NCI-H2227 (cell line): ENCODE data around the gene GSTA1.
"Not testable (repeated sequence)": the region's sequence is repeated elsewhere in the genome, so short reads cannot be mapped to it uniquely, and the experiment has no call there.

ENCODE experiments used
- DNase-seq: peaks from one replicate; lab custom pipeline; 2025; ENCODE audit not compliant: unreplicated experiment; lab: John Stamatoyannopoulos, UW

GSTA1 gene

DNA sequence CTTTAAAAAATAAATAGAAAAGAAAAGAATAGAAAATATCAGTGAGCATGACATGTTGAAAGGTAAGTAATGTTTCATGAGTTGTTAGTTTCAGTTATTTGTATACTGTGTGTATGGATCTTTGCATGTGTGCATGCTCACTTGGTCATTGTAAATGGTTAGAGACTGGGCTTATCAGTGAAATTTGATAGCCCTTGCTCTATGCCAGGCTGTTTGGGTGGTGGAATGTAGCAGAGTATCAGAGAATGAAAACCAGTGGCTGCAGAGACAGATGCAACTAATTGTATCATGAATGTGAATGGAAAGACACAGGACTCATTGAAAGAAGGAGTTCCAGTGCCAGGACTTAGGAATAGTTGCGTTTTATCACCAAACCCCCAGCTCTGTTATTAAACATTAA lies 44.5 kb downstream of the GSTA1 start:
- DNase-seq, result no peak

DNA sequence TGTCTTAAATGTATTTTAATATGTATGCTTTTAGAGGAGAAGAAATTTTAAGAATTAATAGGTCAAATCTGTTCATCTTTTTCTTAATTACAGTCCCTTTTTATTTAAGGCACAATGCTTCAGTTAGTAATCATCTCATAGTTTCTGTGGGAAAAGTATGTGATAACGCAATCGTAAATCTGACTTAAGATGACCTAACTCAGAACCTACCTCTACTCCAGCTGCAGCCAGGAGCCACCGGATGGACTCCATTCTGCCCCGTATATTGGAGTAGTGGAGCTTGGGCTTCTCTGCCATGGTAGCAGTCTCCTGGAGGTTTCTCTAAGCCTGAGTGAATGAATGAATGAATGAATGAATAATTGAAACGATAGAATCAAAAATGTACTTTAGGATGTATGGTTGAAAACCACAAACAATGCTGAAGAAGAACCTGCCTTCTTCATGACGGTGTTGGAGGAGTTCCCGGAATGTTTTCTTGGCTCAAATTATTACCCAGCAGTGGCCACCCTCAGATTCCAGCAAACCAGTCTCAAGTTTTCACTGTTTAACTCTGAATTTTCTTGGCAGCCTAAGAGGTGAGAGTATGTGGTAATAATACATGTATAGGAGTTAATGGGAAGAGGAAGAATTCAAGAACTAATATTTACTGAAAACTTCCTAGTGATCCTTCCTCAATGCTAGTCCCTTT lies 45.8 kb downstream of the GSTA1 start:
- DNase-seq, result not testable (repeated sequence)

- DNase-seq, result no peak
These were observed 49.2 kb downstream of the GSTA1 start for GRCh38 chr6:52754443-52754842.

DNA sequence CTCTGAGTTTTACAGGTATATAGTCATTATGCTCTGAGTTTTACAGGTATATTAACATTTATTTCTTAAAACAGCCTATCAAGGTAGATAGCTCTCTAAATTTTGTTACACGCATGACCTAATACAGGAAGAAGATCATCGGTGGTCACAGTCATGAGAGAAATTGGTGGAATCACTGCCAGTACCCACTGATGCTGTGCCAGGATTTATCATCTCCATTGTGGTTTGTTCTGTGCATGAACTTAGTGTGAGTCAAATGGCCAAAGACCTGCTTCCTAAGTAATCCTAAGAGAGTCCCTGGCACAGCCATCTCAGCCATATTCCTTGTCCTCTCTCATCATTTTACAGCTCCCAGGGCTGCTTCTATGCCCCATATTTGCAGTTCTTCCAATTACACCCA lies 50.5 kb downstream of the GSTA1 start:
- not testable (repeated sequence) for DNase-seq

DNA sequence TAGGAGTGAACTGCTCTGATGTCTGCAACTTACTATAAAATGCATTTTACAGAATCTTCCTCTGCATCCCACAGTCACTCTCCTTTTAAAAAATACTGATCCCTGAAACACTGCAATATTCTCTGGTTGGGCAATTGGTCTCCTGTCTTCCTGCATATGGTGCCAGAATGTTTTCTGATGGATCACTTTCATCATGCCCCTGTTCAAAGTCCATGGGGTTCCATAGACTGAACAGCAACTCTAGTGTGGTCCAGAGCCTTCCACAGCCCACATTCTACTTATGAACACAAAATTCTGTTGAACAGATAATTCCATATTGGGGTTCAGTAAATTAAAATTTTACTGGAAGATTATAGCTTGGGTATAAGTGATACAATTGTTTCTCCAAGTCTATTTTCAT lies 51.3 kb downstream of the GSTA1 start:
- no peak for DNase-seq

DNA sequence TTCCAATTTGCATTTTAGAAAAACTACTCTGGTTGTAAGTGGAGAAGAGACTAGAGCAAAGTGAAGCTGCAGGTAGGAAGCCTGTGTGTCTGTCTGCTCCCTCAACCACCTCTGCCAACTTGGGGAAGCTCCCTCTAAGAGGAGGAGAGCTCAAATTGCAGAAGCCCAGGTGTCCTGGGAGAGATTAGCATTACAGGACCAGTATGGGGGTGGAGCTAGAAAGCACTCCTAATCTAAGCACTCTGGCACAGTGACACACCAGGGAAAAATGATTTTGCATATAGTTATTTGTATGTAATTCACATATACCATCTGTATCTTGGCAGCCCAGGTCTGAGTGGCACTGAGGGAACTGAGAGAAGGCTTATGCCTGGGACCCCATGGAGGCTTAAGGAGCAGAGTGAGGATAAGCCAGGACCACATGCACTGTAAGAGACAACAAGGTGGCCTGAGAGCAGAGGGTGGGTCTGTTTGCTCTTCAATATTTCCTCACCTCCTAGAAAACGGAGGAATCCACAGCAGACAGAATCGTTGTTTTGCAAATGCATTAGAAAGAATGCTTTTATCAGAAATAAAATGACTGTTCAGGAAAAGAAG lies 54.0 kb downstream of the GSTA1 start:
- no peak for DNase-seq

DNA sequence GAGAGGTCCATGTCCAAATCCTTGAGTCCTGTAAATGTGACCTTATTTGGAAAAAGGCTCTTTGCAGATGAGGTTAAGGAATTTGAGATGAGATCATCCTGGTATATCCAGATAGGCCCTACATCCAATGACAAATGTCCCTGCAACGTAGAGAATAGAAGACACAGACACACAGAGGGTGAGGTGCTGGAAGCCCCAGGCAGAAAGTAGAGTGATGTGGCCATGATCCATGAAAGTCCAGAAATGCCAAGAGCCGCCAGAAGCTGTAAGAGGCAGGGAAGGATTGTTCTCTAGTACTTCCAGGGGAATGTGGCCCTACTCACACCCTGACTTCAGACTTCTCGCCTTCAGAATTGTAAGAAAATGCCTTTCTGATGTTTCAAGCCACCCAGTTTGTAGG lies 56.3 kb downstream of the GSTA1 start:
- DNase-seq, result not testable (repeated sequence)

- DNase-seq, result no peak
These were observed 57.4 kb downstream of the GSTA1 start for GRCh38 chr6:52746213-52746612.

GRCh38 chr6:52745764-52746201 lies 57.8 kb downstream of the GSTA1 start:
- no peak for DNase-seq

DNA sequence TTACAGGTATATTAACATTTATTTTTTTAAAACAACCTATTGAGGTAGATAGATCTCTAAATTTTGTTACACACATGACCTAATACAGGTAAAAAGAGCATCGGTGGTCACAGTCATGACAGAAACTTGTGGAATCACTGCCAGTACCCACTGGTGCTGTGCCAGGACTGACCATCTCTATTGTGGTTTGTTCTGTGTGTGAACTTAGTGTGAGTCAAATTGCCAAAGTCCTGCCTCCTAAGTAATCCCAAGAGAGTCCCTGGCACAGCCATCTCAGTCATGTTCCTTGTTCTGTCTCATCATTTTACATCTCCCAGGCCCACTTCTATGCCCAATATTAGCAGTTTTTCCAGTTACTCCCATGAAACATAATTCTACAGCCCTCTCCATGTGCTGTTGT lies 61.7 kb downstream of the GSTA1 start:
- no peak for DNase-seq
